Mucosa of gallbladder (tissue), 1 donor: ENCODE results near the gene PNKP. TPM values are rescaled to one million over a fixed set of nuclear protein-coding genes. Genes with fewer than 3 reads are reported as not detected.

ENCODE experiments used
- DNase-seq: peaks from one replicate; pipeline ENCODE4 v3.0.0-alpha.2; 2020; ENCODE audit warnings: low spot score
- total RNA-seq: library from RNA; stranded (reverse); gene quantifications from one replicate; pipeline ENCODE4 v1.2.1, GENCODE V29; 2021
- donor health status: DM: no; HTN: no; CAD: no.

PNKP gene
- total RNA-seq, 1 donor from 2014 or later, result 103 TPM

DNA sequence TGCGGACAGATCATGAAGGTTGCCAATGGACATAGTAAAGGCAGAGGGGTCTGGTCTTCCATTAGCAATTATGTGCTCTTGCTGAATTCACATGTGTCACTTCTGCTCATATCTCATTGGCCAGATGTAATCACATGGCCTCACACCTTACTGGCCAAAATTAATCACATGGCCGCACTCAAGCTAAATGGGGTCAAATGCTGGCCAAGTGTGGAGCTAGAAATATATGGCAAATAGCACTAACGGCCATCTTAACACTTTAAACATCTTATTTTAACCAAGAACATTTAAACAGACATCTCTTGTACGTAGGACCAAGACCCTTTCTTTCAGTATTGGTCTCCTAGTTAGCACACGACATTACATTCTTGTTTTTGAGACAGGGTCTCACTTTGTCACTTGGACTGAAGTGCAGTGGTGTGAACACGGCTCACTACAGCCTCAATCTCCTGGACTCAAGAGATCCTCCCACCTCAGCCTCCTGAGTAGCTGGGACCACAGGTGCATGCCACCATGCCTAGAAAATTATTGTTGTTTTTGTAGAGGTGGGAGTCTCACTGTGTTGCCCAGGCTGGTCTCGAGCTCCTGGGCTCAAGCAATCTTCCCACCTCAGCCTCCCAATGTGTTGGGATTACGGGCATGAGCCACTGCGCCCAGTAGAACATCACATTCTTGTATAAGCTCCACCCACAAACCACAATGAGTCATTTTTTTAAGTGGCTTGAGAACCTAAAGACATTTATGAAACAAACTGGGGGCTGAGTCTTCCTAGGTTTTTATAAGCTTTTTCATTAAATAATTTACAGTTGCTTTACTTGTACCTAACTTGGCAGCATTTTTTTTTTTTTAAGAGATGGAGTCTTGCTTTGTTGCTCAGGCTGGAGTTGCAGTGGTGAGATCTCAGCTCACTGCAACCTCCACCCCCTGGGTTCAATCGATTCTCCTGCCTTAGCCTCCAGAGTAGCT lies 19.4 kb downstream of the PNKP start:
- DNase-seq, result no peak

DNA sequence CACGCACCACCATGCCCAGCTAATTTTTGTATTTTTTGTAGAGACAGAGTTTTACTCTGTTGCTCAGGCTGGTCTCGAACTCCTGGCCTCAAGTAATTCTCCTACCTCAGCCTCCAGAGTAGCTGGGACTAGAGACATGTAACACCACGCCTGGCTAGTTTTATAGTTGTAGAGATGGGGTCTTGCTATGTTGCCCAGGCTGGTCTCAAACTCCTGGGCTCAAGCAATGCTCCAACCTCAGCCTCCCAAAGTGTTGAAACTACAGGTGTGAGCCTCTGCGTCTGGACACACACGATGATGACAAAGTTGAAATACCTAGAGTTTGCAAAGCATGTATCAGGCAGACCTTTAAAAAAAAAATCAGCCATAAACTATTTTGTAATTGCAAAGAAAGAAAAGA lies 21.0 kb downstream of the PNKP start:
- no peak for DNase-seq

DNA sequence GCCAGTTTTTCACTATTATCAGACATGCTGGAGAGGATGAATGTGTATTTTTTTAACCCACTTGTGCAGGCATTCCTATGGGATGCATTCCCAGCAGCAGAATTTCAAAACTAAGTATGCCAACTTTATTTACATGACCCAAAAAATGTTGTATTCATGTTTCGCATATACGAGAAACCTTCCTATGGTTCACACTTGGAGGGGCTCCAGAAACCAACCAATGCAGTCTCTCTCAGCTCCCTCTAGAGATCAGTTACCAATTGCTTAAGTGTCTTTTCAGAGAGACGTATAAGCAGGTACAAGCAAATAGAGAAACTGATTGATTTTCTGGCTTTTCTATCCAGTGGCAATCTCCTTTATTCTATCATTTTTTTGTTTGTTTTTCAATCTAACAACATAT lies 22.0 kb downstream of the PNKP start:
- no peak for DNase-seq

DNA sequence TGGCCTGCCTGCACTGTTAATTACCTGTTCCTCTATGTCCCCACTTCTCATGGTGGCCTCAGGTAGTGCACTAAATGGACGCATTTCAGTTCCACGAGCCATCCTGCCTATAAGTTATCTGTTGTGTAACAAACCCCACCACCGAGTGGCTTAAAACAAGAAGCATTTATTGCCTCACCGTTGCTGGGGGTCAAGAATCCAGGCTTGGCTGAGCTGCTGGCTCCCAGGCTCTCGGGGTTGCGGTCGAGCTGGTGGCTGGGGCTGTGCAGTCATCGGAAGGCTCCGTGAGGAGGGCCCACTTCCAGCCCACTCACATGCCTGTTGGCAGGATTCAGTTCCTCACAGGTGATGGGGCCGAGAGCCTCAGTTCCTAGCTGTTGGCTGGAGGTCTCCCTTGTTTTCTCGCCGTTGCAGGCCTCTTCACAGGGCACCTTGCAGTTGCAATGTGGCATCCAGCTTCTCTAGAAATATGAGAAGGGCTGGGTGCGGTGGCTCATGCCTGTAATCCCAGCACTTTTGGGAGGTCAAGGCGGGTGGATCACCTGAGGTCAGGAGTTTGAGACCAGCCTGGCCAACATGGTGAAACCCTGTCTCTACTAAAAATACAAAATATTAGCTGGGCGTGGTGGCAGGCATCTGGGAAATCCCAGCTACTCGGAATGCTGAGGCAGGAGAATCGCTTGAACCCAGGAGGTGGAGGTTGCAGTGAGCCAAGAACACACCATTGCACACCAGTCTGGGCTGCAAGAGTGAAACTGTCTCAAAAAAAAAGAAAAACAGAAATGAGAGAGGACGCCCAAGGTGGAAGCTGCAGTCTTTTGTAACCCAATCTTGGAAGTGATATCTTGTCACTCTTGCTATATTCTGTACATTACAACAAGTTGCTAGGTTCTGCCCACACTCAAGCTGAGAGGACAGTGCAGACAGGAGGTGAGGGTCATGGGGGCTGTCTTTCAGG lies 23.0 kb downstream of the PNKP start:
- no peak for DNase-seq

DNA sequence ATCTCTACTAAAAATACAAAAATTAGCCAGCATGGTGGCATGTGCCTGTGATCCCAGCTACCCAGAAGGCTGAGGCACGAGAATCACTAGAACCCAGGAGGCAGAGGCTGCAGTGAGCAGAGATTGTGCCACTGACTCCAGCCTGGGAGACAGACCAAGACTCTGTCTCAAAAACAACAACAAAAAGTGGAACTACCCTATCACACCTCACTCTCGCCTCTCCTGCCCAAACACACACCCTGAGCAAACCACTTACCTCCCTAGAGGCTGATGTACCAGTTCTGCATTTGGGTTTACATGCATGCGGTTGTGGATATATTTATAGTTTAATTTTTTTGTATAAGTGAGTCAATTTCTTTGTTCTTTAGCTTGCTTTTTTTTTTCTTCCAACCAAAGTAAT lies 24.1 kb downstream of the PNKP start:
- no peak for DNase-seq

DNA sequence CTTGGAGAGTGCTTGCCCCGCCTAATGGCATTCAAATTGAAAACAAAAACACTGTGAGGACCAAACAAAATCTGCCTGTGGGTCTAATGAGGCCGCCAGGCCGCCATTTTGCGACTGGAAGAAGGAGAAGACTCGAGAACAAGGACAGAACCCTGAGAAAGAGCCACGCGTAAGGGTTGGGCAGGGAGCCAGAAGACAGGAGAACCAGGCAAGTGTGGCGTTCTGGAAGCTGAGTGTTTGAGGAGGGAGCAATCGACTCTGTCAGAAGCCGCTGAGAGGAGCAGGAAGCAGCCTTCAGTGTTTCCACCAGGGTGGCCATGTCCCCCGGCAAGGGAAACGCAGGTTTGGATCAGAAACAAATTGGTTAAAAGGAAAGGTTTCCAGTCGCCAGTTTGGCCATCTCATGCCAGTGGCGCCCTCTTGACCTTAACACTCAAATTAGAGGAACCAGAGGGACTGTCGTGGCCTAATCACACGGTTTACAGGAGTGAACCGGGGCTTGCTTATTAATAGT lies 26.6 kb downstream of the PNKP start:
- no peak for DNase-seq

DNA sequence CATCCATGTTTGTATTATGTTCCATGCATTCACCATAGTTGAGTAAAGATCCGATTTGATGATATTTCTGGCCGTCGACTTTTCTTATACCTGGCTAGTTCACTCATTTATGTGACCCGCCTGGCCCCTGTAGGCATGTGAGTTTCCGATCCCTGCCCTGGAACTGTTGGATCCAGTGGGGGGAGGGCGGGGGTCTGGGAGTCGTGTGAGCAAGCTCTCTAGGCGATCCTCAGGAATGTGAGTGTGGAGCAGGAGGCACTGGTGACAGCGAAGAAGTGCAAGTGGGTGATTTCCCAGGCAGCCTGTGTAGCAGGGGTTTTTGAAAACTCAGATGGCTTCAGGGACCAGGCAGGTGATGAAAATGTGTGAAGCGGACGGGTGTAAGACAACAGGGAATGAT lies 27.1 kb downstream of the PNKP start:
- DNase-seq, result no peak

DNA sequence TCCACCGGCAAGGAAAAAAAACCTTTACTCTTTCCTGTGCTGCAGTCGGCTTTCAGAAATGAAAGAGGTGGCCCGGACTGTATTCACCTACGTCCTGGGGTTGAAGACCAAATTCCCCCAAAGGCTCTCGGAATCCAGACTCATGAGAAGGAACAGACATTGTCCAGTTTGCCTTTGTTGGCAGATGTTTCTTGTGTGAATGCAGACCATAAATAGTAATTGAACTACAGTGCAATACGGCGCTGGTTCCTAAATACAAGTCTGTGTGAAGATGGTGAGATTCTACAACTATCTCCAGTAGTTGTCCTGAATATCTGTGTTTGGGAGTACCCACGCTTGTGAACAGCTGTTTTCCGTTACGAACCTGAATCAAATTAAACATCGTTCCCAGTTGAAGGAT lies 27.7 kb downstream of the PNKP start:
- no peak for DNase-seq

DNA sequence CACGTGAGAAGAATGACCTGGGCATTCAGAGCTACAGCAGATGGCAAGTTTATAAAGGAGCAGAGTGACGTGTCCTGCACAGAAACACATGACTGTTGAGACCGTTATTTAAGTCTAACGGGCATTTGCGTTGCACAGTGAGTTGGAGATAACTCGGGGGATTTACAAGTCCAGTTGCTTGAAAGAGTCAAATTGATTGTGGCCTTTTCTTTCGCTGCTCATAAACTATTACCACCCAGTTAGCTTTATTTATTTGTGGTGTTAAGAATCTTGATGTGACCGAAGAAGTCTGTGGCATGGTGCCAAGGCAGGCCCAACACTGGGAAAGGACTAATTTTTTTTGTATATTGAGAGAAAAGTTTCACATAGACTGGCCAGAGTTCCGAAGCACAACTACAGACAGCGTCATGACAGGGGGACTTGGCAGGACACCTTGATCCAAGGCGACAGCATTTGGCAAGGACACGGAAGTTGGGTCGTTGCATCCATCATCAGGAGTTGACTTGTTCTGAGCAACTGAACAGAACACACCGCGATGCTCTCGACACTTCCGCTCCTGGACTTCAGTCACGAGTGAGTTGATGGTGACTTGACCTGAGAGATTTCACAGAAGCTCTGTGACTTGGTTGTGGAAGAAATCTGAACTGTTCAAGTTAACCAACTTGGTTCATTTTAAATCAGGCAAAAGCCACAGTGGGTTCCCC lies 28.3 kb downstream of the PNKP start:
- no peak for DNase-seq

DNA sequence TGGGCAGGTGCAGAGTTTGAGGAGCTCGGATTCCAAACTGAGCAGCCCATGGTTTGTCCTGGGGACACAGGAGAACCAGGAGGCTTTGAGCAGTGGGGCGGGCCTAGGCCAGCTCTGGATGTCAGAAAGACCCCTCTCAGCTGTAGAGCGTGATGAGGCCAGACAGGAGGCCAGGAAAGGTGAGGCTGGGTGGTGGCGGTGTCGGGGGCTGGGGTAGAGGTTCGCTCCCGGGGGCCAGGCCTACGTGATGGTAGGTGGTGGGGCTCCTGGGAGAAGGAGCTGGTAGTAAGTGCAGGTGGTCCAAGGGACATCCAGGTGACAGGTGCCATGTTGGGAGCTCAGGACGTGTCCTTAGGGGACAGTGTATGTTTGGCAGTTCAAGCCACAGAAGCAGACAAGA lies 30.0 kb downstream of the PNKP start:
- DNase-seq, result no peak

DNA sequence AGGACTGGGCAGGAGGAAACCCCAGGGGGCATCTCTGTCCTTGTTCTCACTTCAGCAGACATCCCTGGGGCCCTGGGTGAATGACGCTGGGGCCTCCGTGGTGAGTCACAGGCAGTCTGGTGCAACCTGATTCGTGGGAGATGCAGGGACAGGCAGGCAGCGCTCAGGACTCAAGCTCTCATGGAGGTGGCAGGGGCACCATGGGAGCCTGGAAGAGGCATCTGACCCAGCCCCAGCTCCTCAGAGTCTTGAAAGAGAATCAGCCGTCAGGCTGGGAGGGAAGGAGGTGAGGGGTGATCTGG lies 30.4 kb downstream of the PNKP start:
- no peak for DNase-seq

DNA sequence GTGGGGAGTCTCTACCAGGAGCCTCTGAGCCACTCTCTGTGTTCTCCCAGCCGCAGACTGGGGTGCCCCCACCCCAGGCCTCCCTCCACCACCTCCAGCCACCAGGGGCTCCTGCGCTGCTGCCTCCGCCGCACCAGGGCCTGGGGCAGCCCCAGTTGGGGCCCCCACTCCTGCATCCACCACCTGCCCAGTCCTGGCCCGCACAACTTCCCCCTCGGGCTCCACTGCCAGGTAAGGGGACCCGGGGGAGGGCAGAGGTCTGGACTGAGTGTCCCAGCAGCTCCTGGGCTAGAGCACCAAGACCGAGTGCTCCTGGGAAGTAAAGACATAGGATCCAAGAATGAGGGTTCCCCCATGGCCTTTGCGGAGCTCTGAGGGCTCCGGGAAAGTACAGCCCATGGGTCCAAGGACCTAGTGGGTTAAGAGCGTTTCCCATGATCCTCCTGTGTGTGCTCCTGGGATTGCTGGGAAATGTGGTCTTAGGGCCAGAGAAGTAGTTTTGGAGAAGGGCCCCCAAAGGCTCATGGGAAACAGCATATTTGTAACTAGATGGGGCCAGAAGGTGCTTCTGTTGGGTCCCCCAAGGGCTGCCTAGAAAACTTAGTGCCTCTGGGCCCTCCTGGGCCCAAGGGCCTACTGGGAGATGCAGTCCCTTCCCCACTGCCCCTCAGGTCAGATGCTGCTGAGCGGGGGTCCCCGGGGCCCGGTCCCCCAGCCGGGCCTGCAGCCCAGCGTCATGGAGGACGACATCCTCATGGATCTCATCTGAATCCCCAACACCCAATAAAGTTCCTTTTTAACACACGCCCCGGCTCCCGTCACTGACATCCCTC lies 31.0 kb downstream of the PNKP start:
- DNase-seq, result no peak

DNA sequence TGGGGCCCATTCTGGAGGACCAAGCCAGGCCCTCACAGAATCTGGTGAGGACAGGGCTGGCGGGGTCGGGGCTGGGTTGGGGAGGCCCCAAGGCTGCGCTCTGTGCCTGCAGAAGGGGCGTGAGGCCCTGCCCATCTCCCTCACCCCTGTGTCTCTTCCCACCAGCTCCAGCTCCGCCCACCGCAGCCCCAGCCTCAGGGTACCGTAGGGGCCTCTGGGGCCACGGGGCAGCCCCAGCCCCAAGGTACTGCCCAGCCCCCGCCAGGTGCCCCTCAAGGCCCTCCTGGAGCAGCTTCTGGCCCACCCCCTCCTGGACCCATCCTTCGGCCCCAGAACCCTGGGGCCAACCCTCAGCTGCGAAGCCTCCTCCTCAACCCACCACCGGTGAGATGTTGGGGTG lies 31.8 kb downstream of the PNKP start:
- no peak for DNase-seq

DNA sequence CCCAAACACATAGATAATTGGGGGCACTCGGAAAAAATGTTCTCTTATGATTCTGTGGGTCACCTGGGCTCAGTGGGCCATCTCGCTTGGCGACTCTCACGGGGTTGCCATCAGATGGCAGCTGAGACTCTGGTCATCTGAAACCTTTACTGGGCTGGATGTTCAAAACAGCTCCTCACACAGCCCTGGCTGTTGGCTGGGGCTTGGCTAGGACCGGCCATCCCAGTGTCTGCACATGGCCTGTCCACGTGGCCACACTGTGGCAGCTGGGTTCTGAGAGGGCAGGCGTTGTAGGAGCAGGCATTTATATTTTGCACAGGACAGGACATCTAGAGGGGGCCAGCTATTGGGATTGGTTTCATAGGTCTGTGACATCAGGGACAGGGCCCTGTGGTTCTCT lies 33.8 kb downstream of the PNKP start:
- no peak for DNase-seq

DNA sequence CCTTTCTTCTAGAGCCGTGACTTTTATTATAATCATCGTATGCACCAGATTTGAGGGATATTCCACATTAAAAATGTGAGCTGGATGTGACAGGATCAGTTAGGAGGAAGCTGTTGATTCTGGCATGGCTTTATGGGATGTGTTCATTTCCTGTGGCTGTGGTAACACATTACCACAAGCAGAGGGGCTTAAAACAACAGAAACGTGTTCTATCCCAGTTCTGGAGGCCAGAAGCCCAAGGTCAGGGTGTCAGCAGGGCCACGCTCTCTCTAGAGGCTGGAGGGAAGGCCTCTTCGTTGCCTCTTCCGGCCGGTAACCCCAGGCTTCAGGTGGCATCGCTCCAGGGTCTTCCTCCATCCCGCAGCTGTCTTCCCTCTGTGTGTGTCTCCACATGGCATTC lies 34.8 kb downstream of the PNKP start:
- no peak for DNase-seq

DNA sequence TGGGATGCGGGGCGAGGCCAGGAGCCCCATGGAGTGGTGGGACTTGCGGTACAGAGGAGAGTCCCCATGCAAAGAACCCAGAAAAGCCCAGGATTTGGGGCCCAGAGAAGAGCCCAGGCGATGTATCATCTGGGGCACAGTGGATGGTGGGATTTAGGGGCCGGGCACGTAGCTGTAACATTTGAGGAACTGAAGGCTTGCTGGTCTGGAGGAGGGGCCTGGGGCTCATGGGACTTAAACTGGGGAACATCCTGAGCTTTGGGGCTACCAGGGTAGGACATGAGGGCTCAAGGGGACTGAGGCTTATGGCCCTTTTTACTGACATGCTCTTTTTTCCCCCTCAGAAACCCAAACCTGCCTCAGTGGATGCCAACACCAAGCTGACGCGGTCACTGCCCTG lies 35.8 kb downstream of the PNKP start:
- DNase-seq, result no peak

DNA sequence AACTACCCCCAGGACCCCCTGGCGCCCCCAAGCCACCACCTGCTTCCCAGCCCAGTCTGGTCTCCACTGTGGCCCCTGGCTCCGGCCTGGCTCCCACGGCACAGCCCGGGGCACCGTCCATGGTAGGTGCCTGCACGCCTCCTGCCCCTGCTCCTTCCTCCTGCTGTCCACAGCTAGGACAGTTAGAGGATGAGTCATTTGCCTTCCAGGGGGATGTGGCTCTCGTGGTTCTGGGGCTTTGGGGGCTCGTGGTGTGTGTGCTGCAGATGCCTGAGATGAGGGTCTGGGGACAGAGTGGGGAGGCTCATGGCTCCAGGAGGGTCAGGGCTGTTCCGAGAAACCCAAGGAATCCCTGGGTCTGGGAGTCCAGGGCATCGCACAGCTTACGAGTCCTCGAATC lies 36.6 kb downstream of the PNKP start:
- no peak for DNase-seq

DNA sequence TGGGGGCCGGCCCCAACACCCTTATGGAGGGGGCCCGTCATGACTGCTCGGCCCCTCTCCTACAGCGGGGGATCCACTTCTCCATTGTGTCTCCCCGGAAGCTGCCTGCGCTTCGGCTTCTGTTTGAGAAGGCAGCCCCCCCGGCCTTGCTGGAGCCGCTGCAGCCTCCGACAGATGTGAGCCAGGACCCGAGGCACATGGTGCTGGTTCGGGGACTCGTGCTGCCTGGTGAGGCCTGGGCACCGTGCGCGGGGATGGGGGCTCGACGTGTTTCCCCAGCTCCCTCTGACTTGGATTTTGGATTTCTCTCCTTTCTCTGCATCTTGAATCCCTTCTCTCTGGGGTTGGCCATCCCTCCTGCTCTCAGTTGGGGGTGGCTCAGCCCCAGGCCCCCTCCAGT lies 37.7 kb downstream of the PNKP start:
- DNase-seq, result no peak

DNA sequence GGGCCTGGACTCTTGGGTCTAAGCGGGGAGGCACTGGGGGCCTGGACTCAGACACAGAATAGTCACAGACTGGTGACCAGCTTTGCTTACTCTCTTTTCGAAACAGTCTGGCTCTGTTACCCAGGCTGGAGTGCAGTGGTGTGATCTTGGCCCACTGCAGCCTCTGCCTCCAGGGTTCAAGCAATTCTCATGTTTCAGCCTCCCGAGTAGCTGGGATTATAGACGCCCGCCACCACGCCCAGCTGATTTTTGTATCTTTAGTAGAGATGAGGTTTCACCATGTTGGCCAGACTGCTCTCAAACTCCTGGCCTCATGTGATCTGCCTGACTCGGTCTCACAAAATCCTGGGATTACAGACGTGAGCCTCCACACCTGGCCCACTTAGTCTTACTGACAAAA lies 38.2 kb downstream of the PNKP start:
- no peak for DNase-seq

DNA sequence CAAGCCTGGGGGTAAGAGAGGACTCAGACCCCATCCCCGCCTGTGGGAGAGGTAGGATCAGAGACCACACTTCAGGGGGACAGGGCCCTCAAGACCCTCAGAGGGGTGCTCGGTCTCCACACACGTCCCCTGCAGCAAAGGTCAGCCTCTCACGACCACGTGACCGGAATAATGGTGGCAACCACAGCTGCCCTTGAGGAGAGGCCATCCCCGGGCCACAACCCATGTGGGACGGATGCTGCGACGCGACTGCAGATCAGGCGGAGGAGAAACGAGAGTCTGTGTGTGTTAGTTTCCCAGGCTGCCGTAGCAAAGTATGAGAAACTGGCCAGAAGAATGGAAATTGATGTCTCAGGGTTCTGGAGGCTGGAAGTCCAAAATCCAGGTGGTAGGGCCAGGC lies 40.3 kb downstream of the PNKP start:
- no peak for DNase-seq

DNA sequence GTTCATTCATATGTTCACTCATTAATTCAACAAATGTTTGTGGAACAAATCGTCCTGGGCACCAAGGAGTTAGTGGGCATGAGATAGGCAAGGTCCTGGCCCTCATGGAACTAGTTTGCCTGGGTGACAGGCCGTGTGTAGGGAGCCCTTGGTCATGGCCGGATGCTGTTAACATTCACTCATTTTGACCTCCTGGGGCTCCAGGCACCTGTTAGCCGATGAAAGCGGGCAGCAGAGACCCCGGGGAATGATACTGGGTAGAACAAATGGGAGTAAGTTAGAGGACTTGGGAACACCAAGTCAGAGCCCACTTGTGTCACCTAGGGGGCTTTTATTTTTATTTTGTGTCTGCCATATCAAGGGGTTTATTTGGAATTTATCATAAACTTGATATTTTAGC lies 42.7 kb downstream of the PNKP start:
- no peak for DNase-seq
